Measurements from ENCODE around the gene RGL2.
A peak's percentile ranks its signal among the peaks of the same experiment; 100 is the strongest.
"Not testable (repeated sequence)": the region's sequence is repeated elsewhere in the genome, so short reads cannot be mapped to it uniquely, and the experiment has no call there.

The RGL2 gene

DNA sequence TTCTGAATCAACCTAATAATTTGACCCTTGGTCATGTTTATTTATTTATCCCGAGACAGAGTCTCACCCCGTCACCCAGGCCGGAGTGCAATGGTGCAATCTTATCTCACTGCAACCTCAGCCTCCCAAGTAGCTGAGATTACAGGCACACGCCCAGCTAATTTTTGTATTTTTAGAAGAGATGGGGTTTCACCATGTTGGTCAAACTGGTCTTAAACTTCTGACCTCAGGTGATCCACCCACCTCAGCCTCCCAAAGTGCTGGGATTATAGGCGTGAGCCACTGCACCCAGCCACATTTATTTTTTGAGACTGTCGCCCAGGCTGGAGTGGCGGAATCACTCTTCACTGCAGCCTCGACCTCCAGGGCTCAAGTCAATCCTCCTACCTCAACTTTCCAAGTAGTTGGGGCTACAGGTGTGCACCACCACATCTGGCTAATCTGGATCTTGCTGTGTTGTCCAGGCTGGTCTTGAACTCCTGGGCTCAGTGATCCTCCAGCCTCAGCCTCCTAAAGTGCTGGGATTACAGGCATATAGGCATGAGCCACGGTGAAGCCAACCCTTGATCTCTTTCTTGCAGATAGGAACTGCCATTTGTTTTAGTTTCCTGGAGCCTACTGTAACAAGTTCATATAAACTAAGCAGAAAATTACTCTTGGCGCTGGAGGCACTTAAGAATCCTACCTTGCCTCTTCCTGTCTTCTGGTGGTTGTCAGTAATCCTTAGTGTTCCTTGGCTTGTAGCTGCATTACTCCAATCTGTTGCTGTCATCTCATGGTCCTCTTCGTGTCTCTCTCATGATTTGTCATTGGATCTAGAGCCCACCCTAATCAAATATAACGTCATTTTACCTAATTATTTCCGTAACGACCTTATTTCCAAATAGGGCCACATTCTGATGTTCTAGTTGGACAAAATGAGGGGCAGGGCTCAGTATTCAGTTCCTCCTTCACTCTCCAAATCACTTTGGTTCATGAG, 24.5 kb downstream of the RGL2 start:
- no peak for DNase-seq (ENCODE audit: low spot score)

DNA sequence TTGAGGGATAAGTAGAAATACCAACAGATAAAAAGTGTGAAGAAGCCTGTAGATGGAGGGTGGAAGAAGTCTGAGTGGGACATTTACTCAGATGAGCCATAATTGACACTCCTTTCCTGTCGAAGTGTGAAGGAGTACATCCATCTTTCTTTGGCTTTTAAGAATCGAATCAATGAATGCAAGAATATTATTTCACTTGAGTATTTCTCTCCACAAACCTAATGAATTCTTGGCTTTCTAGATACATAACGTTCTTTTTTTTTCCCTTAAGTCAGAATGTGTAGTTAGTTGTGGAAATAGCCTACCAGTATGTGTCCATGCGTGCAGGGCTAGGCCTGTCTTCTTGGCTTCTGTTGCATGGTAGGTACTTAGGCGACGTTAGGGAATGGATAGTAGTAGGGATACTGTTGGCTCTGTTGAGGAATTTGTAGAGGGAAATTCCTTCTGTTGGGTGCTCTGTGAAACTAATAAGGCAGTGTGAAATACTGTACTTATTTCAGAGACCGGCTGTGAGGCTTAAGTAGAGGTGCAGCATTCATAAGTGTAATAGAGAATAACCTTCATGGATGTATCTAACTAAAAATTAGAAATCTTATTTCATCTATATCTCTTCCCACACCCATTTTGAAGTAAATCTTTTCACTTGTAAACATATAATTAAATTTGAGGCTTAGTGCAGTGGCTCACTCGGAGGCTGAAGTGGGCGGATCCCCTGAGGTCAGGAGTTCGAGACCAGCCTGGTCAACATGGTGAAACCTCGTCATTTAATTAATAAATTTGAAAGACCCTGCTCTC, 25.4 kb downstream of the RGL2 start:
- no peak for DNase-seq (ENCODE audit: low spot score)

DNA sequence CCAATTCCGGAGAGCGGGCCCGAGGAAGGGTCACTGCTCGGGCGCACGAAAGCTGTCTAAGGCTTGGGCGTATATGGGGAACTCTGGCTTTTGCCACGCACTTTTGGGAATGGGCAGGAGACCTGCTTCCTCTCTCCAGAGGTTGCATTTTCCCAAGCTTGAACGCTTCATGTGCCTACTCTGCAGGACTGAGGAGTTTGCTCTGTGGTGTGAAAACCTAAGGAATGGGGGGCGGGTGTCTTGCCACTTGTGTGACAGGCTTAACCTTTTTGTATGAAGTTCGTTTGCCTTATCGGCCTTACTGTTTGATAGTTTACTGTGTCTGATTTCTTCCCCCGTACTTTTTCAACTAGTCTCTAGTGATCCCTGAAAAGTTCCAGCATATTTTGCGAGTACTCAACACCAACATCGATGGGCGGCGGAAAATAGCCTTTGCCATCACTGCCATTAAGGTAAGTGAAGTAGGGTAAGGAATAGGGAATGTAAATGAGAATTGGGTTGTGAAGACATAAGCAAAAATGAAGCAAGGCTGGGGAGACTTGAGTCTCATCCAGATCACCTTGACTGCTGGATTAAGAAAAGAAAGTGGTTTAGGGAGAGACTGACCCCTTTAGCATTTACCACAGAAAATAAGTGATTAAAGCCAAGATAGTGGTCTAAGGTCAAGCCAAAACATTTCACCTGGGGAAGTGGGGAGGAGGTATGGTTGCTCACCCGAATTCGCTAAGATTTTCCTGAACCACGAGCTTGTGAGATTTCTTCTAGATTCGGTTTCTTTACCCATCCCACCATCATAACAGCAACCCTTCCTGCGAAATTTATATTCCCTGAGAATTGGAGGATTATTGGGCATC, 26.2 kb downstream of the RGL2 start:
- no peak for DNase-seq (ENCODE audit: low spot score)

DNA sequence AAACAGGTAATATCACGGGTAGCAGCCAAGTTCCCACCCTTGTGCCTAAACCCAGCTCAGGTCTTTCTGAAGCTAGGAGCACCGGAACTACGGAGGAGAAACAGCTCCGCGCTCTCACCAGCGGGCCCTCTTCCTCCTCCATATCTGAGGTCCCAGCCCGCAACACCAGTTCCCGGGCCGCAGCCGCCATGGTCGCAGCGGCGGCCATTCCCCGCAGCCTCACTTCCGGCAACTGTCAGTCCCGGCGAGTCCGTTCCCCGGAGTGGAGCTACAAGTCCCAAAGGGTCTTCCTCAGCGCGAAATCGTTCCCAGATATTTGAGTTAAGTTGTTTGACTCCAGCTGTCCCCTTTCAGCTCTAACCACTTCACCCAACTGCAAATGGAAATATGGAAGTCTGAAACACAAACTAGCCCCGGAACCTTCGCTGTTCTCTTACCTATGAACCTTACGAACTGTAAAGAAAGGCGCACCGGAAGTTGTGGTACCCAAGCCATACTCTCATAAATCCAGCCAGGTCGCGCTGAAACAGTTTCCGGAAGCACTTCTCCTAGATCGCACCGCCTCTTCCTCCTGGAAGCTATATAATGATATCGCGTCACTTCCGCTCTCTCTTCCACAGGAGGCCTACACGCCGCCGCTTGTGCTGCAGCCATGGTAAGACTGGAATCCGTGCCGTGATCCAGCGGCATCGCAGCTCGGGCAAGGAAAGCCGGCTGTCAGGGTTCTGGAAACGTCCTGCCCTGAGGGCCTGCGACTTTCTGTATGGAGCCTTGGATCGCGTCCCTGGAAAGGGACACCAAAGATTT, 27.1 kb downstream of the RGL2 start, which contains the start of the genes RPS18 and VPS52:
TSS of gene RPS18 (plus strand) at position 608 of the 807 bp plus-strand sequence. CDS start at position 653, 45 bp downstream.
TSS of gene VPS52 (minus strand) at position 409 of the 807 bp plus-strand sequence. CDS start at position 208, 201 bp downstream.
- peak; percentile 99 for DNase-seq (ENCODE audit: low spot score)

DNA sequence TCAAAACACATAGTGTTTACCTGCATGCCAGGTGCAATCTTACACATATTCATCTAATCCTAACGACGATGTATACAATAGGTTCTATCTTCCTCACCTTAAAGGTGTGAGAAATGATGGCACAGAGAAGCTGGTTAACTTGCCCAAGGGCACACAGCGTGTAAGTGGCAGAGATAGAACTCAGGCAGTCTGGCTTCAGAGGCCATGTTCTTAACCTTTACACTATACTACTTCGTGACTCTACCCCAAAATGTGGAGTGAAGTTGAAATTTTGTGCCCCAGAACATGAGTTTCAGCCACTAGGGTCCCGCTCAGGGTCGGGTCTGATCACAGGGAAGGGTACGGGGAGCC, 27.6 kb downstream of the RGL2 start:
- DNase-seq (ENCODE audit: low spot score), result no peak

- DNase-seq (ENCODE audit: low spot score), result no peak
Measured at GRCh38 chr6:33264015-33264414, 34.7 kb downstream of the RGL2 start.

GRCh38 chr6:33262490-33262889, 36.3 kb downstream of the RGL2 start:
- DNase-seq (ENCODE audit: low spot score), result not testable (repeated sequence)

- DNase-seq (ENCODE audit: low spot score), result no peak
Measured at GRCh38 chr6:33259032-33259431, 39.7 kb downstream of the RGL2 start.

DNA sequence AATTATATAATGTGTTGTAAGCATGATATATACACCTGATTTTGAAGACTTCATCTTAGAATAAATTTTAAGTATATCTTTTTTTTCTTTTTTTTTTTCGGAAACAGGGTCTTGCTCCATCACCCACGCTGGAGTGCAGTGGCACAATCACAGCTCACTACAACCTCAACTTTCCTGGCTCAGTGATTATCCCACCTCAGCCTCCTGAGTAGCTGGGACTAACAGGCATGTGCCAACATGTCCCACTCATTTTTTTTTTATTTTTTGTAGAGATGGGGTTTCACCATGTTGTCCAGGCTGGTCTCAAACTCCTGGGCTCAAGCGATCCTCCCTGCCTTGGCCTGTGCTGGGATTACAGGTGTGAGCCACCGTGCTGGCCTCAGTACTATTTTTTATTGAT, 44.2 kb downstream of the RGL2 start:
- no peak for DNase-seq (ENCODE audit: low spot score)

DNA sequence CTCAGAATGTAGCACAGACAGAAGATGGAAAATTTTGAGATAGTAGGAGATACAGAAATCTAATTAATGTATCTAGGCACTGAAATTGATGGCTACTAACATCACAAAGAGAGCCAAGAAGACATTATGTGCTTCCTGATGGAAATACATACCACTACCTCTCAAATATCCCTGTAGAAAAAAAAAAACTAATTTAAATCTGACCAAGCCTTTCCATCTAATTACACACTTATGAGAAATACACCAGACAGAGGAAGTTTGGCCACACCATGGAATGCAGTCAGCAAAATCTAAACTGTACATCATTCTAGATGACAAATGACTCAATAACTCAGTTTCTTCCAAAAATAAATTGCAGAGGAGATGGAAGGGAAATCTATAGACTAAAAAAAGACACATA, 46.0 kb downstream of the RGL2 start:
- DNase-seq (ENCODE audit: low spot score), result no peak

DNA sequence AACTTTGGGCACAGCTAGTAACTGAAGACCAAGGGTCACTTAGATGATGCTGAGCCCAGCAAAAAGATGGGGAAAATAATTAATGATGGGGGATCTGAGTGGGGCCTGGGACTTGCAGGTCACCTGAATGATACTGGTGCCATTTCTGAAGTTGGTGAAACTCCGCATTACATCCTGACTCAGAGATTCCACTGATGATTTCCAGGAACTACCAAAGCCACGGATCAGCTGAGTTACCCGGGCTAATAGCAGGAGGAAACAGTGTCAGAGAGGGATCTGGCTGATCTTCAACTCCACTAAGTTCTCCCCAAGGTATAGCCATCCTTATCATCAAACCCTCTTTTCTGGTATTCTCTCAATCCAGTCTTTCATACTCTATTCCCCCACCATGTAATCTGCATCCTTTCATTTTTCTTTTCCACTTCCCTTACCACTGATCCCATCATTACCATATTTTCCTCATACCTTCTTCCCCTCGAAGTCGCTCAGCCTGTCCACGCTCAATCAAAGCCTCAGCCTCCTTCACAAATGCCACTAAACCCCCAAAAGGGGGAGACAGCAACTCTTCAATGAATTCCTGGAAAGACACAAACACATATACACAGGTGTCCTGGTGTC, 47.2 kb downstream of the RGL2 start:
- DNase-seq (ENCODE audit: low spot score), result no peak

GRCh38 chr6:33250731-33251130, 48.0 kb downstream of the RGL2 start:
- DNase-seq (ENCODE audit: low spot score), result no peak

GRCh38 chr6:33249732-33250630, 48.8 kb downstream of the RGL2 start:
- peak; percentile 82 for DNase-seq (ENCODE audit: low spot score)

- peak; percentile 99 for DNase-seq (ENCODE audit: low spot score)
Measured at GRCh38 chr6:33248932-33249731, 49.6 kb downstream of the RGL2 start.

DNA sequence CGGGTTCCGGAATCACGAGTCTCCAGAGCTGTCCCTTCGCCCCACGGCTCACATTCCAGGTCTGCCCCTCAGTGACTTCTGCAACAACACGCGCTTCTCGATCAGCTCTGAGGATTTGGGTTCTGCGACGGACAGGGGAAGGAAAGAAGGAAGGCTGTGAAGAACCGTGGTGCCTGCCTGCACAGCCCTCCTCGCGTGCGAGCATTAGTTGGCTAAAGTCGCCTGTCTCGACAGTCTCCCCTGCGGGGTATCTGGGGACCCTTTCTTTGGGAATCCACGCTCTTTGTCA, 50.2 kb downstream of the RGL2 start:
- DNase-seq (ENCODE audit: low spot score), result no peak

DNA sequence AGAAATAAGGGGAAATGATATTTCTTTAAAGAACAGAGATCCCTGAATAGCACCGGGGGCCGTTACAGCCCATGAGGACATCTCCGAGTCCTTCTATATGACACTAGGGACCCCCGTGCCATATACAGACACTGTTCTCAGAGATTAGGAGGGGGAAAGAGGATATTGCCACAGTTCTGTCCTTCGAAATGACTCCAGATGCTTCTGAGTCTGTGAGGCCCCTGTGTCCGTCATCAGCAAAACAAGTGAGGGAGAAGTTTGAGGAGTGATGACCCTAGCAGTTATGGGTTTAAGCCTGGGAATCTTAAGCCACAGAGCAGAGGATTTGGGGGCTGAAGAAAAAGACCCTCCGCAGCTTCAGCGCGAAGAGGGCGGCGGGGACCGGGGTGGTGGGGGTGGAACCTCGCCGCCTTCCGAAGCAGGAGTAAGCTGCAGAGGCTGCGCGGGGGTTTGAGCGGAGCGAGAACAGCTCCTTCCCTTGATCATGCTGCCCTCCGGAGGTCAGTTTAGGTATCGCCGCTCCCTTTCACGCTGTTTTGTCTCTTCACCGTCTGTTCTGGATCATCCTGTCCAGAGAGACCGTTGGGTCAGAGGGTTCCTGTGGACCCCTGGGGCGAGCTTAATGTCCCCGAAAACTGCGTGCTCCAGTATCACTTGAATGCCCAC, 50.6 kb downstream of the RGL2 start:
- DNase-seq (ENCODE audit: low spot score), result peak; percentile 81

DNA sequence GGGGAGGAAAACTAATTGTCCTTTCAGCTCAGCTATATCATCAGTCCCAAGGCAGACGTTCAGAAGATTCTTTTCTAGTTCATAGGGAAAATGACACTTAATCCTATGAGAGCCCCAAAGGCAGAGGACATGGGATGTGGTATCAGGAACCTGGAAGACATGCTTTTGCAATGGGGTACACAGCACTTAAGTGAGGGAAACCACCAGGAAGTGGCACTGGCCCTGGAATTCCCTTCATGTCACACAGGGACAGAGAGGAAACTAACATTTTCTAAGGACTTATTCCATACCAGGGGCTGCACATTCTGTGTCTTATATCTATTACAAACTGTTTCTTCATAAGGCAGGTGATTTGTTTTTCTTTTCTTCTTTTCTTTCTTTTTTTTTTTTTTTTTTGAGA, 55.3 kb downstream of the RGL2 start:
- DNase-seq (ENCODE audit: low spot score), result no peak

- no peak for DNase-seq (ENCODE audit: low spot score)
Measured at GRCh38 chr6:33241968-33242367, 56.8 kb downstream of the RGL2 start.
